GM23248 (cell line): ENCODE results near the gene ABHD6.

Experiments used
- EZH2 ChIP-seq: fragments of 200-600 bp; sonication (generic); IDR thresholded peaks from 2 replicates; pipeline ENCODE4 v1.6.1; 2018; ENCODE audit warnings: antibody characterized with exemption, mild to moderate bottlenecking; ENCODE audit not compliant: insufficient read depth, poor library complexity, severe bottlenecking
- EZH2phosphoT487 ChIP-seq: fragments of 200-600 bp; sonication (generic); IDR thresholded peaks from 2 replicates; pipeline ENCODE4 v1.6.1; 2018; ENCODE audit warnings: antibody characterized with exemption, moderate library complexity, mild to moderate bottlenecking, low read depth; ENCODE audit not compliant: insufficient read depth

GRCh38 chr3:58261954-58262666 lies 24.5 kb downstream of the ABHD6 start:
- TF ChIP-seq EZH2phosphoT487 (no peak), EZH2 (no peak)
